Motor neuron (in vitro differentiated cells): ENCODE data around the gene SLC26A11. TPM values are rescaled to one million over a fixed set of nuclear protein-coding genes. Genes with fewer than 3 reads are reported as not detected.
"Not testable (repeated sequence)": the region's sequence is repeated elsewhere in the genome, so short reads cannot be mapped to it uniquely, and the experiment has no call there.

ENCODE experiments used
- ATAC-seq, 8 experiments: fragments of 200-7000 bp; cut with Tn5 transposase; replicated peaks in 6 of 8; 2 replicates each; pipeline ENCODE4 v1.8.0; 2021; ENCODE audit warnings: mild to moderate bottlenecking in 8 of 8, moderate library complexity in 8 of 8
- H3K27ac ChIP-seq, 2 donors: fragments of 250-450 bp; sonication (Bioruptor Pico); 2 replicates each; pipeline ENCODE4 v1.9.0; 2021; ENCODE audit warnings: antibody characterized with exemption in 2 of 2, mild to moderate bottlenecking in 2 of 2, moderate library complexity in 1 of 2
- H3K4me1 ChIP-seq, 2 donors: fragments of 250-450 bp; sonication (Bioruptor Pico); replicated peaks in 1 of 2; 2 replicates each; pipeline ENCODE4 v1.6.1; 2021; ENCODE audit warnings: antibody characterized with exemption in 2 of 2, mild to moderate bottlenecking in 2 of 2, moderate library complexity in 1 of 2
- H3K4me3 ChIP-seq, 5 donors: fragments of 250-450 bp; sonication (Bioruptor Pico); 2 replicates each; pipeline ENCODE4 v1.9.0; 2021; ENCODE audit warnings: antibody characterized with exemption in 5 of 5, mild to moderate bottlenecking in 5 of 5, moderate library complexity in 4 of 5
- WGBS, 10 experiments: fragments of 450-650 bp; shearing (Covaris generic); methylation state at CpG; one replicate each; pipeline ENCODE4 v1.0.0; 2022; 5-methylcytosine and 5-hydroxymethylcytosine counted together
- in situ Hi-C, 9 experiments: fragments of 400-800 bp; cut with MboI; loops; one replicate each; pipeline ENCODE4 v1.15.0; 2021; ENCODE audit warnings: low sequenced_read_pairs in 9 of 9, low pct_unique_long_range_greater_than_20kb in 2 of 9; ENCODE audit not compliant: unreplicated experiment in 9 of 9
- total RNA-seq, 8 experiments: library from RNA; unstranded; fragments of 300-600 nt; gene quantifications; 2 replicates each; pipeline versions ENCODE4 v1.2.3 to v1.2.4, GENCODE V29; 2022

SLC26A11 gene
- total RNA-seq, 8 experiments from 2014 or later: 9.1 to 41.3 (median 18.1) TPM

DNA sequence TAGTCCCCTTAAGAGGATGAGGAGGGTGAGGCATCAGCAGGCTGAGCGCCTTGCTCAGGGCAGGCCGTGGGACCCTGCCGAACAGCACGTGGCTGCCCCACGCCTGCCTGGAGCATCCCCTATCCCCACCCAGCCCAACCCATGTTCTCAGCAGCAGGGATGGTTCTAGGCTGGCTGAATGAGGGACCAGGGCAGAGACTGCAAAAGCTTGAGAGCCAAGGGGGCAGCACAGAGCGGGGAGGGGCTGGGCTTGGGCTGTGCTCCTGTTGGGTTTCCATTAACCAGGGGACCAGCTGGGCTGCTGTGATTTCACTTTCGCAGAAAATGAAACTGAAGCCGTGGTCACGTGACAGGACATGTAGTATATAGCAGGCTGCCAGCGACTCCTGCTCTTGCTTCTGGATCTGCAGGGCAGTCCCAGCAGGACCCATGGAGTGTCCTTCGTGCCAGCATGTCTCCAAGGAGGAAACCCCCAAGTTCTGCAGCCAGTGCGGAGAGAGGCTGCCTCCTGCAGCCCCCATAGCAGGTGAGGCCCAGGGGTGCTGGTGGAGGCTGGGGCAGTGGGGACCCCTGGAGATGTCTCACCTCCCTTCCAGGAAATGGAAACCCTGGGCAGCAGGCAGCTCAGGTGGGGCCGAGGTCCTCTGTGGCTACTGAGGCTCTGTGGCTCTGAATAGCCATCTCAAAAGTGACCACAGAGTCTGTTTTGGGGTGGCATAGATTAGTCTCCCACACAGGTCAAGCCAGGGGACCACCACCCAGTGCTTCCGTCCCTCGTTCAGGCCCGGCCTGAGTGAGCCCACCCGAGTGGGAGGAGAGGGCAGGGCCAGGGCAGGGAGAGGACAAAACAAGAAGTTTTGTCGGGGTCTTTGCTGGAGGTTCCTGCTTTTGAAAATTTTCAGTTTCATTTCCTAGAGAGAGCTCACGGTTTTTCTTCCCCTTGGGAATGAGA lies 43.3 kb downstream of the SLC26A11 start:
- peaks cover 23 to 27% of the 10 kb centered on the region in 2 donors for H3K4me1 ChIP-seq
- peak; percentile 18 to 61 (median 32) for ATAC-seq
- WGBS, 10 experiments: 0 to 77% (median 46%) methylated on average over 1 to 7 of the region's 19 CpGs; no CpG with 5 or more reads in 6 of the 10 experiments
- peak overlapping the region; percentile 59 to 80 for H3K27ac ChIP-seq
- no peak overlapping the region for H3K4me3 ChIP-seq
- in situ Hi-C loops: no loop called here

DNA sequence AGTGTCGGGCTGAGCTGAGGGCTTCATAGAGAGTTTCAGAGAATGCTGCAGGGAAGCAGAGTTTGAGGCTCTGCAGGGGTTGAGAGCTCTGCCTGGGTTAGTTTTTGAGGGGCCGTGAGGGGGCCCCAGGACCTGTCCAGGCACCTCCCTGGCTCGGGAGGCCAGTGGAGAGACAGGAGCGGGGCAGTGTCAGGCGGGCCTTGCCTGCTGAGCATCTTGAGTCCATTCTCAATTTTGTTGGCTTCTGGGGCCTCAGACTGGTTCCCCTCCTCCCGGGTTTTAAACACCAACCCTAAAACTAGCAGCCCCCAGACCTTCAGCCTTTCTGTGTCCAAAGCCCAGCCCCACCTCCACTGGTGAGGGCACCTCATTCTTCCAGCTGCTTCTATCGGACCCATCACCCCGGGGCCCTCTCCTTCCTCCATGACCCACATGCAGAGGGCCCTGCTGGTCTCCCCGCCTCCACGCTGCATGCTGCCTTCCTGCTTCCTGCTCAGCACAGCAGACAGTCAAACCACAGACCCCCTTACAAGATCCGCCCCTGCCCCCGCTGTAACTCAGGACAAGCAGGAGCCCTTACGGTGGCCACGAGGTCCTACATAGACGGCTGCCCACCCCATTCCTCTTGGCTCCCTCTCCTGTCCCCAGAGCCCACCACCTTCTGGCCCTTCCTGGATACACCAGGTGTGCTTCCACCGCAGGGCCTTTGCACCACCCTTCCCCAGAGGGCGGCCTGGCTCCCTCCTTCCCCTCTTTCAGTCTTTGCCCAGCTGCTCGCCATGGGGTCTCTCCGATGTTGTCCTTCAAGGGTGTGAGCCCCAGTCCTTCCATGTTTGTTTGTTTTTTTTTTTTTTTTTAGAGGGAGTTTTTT lies 44.2 kb downstream of the SLC26A11 start:
- ATAC-seq: no peak

DNA sequence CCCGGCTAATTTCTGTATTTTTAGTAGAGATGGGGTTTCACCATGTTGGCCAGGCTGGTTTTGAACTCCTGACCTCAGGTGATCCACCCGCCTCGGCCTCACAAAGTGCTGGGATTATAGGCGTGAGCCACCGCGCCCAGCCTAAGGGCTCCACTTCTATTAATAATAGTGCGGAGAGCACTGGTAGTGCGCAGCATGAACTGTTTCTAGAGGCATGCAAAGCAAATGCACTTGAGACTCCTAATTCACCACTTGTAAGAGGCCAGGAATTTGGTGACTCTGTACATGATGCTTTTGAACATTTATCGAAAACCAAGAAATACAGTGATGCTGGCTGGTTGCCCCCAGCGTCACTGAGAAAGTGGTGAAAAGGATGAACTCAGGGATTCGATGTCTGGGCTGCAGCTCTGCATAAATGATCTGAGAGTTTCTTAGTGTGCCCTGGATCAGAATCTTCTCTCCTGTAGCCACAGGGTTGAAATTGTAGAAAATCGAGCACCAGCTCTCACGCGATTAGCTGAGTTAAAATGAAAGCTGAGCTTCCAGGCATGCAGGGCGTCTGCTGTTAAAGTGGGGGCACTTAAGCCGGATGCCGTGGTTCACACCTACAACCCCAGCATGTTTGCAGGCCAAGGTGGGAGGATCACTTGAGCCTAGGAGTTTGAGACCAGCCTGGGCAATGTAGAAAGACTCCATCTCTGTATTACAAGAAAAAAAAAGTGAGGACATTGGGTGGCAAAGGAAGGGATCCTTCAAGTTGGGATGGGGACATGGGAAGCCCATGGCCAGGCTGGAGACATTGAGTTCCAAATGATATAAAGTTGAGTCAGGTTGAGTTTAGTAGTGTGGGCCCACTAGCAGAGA lies 45.2 kb downstream of the SLC26A11 start:
- no peak overlapping the region for H3K4me3 ChIP-seq
- no peak overlapping the region for H3K27ac ChIP-seq
- ATAC-seq: no peak
- in situ Hi-C loops: no loop called here
- 90 to 98% (median 96%) methylated on average over 4 to 14 of the region's 17 CpGs; no CpG with 5 or more reads in 4 of the 10 experiments for WGBS, 10 experiments
- peaks cover 30 to 35% of the 10 kb centered on the region in 2 donors for H3K4me1 ChIP-seq

More for the DNA sequence above, 44.2 kb downstream of the SLC26A11 start:
- Histone ChIP-seq H3K4me1 (peaks cover 23 to 27% of the 10 kb centered on the region in 2 donors), H3K27ac (no peak overlapping the region), H3K4me3 (no peak overlapping the region)
- 80 to 100% (median 97%) methylated on average over 1 to 10 of the region's 19 CpGs; no CpG with 5 or more reads in 2 of the 10 experiments for WGBS, 10 experiments
- in situ Hi-C loops: no loop called here

DNA sequence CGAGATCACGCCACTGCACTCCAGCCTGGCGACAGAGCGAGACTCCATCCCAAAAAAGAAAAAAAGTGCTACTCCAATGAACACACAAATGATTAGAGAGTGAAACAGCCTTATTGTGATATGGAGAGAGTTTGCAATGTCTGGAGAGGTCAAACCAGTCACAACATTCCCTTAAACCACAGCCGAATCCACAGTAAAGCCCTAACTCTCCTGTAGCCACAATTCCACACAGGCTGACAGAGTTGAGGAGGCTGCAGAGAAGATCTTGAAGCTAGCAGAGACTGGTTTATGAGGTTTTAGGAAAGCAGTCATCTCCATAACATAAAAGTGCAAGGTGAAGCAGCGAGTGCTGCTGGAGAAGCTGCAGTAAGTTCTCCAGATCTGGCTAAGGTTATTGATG lies 47.2 kb downstream of the SLC26A11 start:
- no peak for ATAC-seq
- Histone ChIP-seq H3K27ac (no peak overlapping the region), H3K4me1 (peaks cover 26 to 30% of the 10 kb centered on the region in 2 donors), H3K4me3 (no peak overlapping the region)
- in situ Hi-C loops: no loop called here
- 80 to 100% (median 100%) methylated on average over 1 to 6 of the region's 6 CpGs; no CpG with 5 or more reads in 3 of the 10 experiments for WGBS, 10 experiments

DNA sequence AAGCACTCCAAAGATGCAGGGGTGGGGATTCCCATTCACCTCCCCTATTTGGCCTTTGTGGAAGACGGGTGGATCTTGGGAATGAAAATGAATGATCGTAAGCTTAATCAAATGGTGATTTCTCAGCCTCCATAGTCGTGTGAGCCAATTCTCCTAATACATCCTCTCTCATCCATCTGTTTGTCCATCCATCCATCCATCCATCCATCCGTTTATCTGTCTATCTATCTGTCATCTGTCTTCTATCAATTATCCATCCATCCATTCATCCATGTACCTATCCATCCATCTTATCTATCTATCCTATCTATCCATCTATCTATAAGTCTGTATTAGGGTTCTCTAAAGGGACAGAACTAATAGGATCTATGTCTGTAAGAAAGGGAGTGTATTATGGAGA lies 48.2 kb downstream of the SLC26A11 start:
- Histone ChIP-seq H3K27ac (no peak overlapping the region), H3K4me1 (peaks cover 16 to 20% of the 10 kb centered on the region in 2 donors), H3K4me3 (no peak overlapping the region)
- no peak for ATAC-seq
- WGBS, 10 experiments: 27 to 88% (median 80%) methylated on average over 1 to 4 of the region's 4 CpGs; no CpG with 5 or more reads in 1 of the 10 experiments
- in situ Hi-C loops: no loop called here

DNA sequence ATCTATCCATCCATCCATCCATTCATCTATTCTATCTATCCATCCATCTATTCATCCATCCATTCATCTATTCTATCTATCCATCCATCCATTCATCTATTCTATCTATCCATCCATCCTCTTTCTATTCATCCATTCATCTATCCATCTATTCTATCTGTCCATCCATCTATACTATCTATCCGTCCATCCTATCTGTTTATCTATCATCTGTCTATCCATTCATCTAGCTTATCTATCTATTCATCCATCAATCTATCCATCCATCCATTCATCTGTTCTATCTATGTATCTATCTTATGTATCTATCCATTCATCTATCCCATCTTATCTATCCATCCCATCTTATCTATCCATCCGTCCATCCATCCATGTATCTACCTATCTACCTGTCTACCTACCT lies 49.2 kb downstream of the SLC26A11 start:
- no peak for ATAC-seq
- 86 to 100% (median 94%) methylated on average over 1 to 2 of the region's 2 CpGs for WGBS, 10 experiments
- in situ Hi-C loops: no loop called here
- Histone ChIP-seq H3K4me1 (peaks cover 9 to 11% of the 10 kb centered on the region in 2 donors), H3K4me3 (no peak overlapping the region), H3K27ac (no peak overlapping the region)

DNA sequence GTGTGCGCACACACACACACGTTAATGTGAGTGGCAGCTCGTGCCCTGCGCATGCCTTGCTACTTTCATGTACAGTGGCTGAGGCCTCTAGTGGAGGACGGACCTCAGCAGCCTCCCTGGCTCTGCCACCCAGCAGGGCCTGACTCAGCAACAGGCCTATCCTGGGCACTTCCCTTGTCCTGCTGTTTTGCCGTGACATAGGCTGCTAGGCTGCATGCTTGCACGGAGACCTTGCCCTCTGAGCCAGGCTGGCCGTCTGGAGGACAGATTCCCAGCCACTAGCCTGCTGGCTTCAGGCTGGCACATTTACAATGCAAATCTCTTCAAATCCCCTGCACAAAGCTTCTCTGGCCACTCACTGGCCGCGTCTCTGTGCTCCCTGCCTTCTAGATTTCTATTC lies 49.9 kb downstream of the SLC26A11 start:
- Histone ChIP-seq H3K4me1 (peaks cover 9 to 11% of the 10 kb centered on the region in 2 donors), H3K4me3 (no peak overlapping the region), H3K27ac (no peak overlapping the region)
- in situ Hi-C loops: no loop called here
- 0 to 86% (median 42%) methylated on average over 1 to 4 of the region's 10 CpGs; no CpG with 5 or more reads in 5 of the 10 experiments for WGBS, 10 experiments
- peak; percentile 63 to 88 (median 78) for ATAC-seq

DNA sequence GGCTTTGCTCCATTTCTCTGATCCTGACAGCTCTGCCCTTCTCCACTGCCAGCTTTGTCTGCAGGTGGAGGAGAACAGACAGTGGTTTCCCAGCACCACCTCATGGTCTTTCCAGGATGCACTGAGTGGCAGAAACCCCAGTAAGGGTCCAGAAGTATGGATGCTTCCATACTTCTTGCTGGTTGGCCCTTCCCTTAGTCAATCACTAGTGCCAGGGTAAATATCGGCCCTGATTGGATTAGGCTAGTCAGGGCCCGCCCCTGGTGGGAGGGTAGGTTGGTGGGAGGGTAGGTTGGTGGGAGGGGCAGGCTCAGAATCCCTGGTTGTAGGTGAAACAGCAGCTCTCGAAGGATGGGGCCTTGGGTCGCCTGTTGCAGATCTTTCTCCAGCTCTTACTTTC lies 50.6 kb downstream of the SLC26A11 start:
- 40 to 100% (median 60%) methylated on average over 1 of the region's 4 CpGs; no CpG with 5 or more reads in 7 of the 10 experiments for WGBS, 10 experiments
- no peak overlapping the region for H3K4me3 ChIP-seq
- in situ Hi-C loops: no loop called here
- peaks cover 9 to 11% of the 10 kb centered on the region in 2 donors for H3K4me1 ChIP-seq
- no peak overlapping the region for H3K27ac ChIP-seq
- peak; percentile 25 to 87 (median 73) for ATAC-seq

DNA sequence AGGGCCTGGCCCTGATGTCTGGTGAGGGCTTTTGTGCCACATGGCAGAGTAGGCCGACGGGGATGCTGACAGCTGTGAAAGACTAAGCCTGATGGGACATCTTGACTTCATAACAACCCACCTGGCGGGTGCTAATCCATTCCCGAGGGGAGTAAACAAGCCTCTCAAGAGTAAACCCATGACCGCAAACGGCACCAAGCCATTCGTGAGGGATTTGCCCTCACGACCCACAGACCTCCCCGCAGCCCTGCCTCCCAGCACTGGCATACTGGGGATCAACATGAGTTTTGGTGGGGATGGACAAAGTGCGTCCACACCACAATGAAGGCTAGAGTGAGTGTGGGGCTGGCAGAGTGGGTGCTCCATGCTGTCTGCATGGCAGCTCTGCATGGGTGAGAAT lies 52.1 kb downstream of the SLC26A11 start:
- no peak for ATAC-seq
- 80 to 100% (median 93%) methylated on average over 3 to 8 of the region's 10 CpGs; no CpG with 5 or more reads in 2 of the 10 experiments for WGBS, 10 experiments
- no peak overlapping the region for H3K4me3 ChIP-seq
- no peak overlapping the region for H3K27ac ChIP-seq
- H3K4me1 ChIP-seq: peaks cover 9 to 11% of the 10 kb centered on the region in 2 donors
- in situ Hi-C loops: no loop called here

DNA sequence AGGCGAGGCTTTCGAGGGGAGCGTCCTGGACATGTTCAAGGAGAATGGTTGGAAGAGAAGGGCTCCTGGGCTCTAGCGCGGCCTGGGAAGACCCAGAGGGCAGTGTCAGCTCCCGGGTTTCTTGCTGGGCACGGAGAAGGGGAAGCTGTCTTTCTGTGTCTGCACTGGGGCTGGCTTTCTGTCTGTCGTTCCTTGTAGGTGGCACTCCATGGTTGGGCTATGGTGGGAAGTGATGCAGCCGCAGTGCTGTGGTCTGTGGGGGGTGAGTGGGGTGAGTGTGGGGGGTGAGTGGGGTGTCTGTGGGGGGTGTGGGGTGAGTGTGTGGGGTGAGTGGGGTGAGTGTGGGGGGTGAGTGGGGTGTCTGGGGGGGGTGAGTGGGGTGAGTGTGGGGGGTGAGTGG lies 54.1 kb downstream of the SLC26A11 start:
- in situ Hi-C loops: no loop called here
- WGBS, 10 experiments: 80 to 100% (median 93%) methylated on average over 1 to 5 of the region's 9 CpGs; no CpG with 5 or more reads in 5 of the 10 experiments
- no peak for ATAC-seq

DNA sequence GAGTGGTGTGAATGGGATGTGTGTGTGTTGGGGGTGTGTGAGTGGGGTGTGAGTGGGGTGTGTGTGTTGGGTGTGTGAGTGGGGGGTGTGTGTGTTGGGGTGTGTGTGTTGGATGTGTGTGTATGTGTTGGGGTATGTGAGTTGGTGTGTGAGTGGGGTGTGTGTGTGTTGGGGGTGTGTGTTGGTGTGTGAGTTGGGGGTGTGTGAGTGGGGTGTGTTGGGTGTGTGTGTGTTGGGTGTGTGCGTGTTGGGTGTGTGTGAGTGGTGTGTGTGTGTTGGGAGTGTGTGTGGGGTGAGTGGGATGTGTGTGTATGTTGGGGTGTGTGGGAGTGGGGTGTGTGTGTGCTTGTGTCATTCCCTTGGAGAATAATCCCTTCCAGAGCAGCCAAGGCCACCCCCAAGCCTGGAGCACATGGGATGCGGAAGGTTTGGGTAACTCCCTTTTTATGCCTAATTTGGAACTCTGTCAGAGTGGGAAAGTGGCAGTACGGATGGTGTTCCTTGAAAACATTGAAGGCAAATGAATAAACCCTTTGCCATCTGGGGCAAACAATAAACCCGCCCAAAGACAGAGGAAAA lies 54.7 kb downstream of the SLC26A11 start:
- peak in 3 of 8 experiments; percentile 6 to 51 (median 19) for ATAC-seq
- in situ Hi-C loops: no loop called here
- H3K4me3 ChIP-seq: no peak overlapping the region
- H3K4me1 ChIP-seq: peaks cover 5 to 8% of the 10 kb centered on the region in 2 donors
- no peak overlapping the region for H3K27ac ChIP-seq
- WGBS, 10 experiments: 0 to 100% (median 60%) methylated on average over 1 to 3 of the region's 4 CpGs; no CpG with 5 or more reads in 2 of the 10 experiments

More for the DNA sequence above, 54.1 kb downstream of the SLC26A11 start:
- Histone ChIP-seq H3K4me1 (peaks cover 9 to 11% of the 10 kb centered on the region in 2 donors), H3K4me3 (no peak overlapping the region), H3K27ac (no peak overlapping the region)

DNA sequence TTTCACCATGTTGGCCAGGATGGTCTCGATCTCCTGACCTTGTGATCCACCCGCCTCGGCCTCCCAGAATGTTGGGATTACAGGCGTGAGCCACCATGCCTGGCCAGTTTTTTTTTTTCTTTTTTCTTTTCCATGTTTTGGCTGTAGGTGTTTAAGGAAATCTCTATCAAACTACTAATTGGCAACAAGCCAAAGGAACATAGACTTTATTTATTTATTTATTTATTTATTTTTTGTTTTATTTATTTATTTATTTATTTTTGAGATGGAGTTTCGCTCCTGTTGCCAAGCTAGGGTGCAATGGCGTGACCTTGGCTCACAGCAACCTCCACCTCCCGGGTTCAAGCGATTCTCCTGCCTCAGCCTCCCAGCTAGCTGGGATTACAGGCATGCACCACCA lies 55.6 kb downstream of the SLC26A11 start:
- whole genome bisulfite sequencing, 10 experiments: 81 to 100% (median 100%) methylated on average over 1 to 7 of the region's 8 CpGs
- H3K4me1 ChIP-seq, ATAC-seq, in situ Hi-C loops, H3K4me3 ChIP-seq, H3K27ac ChIP-seq: not testable (repeated sequence)
